Inflammatory macrophage treated with lipopolysaccharide for 4 hours (primary cell): ENCODE results near the gene CCNI.
A peak's percentile ranks its signal among the peaks of the same experiment; 100 is the strongest.
"Not testable (repeated sequence)": the region's sequence is repeated elsewhere in the genome, so short reads cannot be mapped to it uniquely, and the experiment has no call there.

Experiments
- DNase-seq: peaks from one replicate; pipeline ENCODE4 v3.0.0-alpha.2; 2020

The CCNI gene

GRCh38 chr4:77037736-77038135, 38.1 kb downstream of the CCNI start:
- DNase-seq: no peak

GRCh38 chr4:77037168-77037567, 38.6 kb downstream of the CCNI start:
- not testable (repeated sequence) for DNase-seq

DNA sequence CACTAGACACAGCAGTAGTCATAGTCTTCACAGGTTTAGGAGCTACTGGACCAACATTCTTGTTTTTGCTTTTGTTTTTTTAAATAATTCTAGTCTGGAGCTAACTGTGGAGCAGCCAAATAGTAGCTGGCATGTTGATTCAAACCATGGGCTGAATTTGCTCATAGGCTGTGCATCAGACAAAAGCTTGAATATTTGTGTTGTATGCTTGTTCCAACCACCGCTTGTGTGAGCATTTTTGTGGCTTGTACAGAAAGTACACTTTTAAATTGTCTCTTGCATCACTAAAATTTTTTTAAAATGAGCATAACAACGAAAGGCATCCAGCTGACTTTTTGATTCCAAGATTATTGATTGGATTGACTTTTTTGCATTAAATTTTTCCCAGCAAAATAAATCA, 39.6 kb downstream of the CCNI start:
- no peak for DNase-seq

DNA sequence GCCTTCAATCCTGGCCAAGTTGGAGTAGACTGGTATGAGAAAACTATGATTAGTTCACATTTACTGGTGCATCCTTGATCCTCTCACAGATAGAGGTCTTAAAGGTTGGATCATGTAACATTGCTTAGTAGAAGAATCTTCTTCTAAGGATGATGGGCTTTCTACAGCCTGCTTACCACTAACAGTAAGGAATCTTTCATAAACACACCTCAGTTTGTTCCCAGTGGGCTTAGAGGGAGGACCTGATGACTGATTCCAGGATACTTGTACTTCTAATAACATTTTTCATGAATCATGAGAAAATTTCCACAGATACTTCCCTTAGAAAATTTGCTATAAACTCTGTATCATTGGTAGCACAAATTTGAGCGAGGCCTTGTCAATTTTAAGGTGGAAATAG, 40.6 kb downstream of the CCNI start:
- no peak for DNase-seq

GRCh38 chr4:77031544-77031943, 44.2 kb downstream of the CCNI start:
- DNase-seq: no peak

DNA sequence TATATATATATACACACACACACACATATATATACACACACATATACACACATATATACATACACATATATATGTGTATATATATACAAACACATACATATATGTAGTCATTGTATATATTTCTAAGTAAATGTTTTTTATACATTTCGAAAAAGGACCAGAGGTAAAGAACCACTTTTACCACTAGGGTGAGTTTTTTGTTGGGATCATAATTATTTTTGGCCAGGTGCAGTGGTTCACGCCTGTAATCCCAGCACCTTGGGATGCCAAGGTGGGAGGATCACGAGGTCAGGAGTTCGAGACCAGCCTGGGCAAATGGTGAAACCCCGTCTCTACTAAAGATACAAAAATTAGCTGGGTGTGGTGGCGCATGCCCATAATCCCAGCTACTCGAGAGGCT, 46.0 kb downstream of the CCNI start:
- not testable (repeated sequence) for DNase-seq

DNA sequence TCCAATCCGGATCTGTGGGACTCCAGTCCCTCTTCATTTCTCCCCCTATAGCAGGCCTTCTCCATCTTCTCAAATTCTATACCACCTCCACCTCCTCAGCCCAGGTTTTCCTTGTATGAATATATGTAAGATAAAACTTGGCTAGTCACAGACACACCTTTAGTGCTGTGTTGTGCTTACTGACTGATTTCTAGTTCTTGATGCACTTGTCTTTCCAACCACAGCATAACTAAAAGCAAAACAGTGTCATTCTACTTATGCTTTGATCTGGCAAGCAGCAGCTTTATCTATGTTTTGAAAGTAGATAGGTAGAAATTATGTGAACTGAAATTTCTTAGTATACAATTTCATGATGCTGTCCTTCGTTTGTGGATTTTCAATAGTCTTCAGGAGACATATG, 47.5 kb downstream of the CCNI start:
- no peak for DNase-seq

- DNase-seq: no peak
These were observed 49.5 kb downstream of the CCNI start for GRCh38 chr4:77026322-77026704.

DNA sequence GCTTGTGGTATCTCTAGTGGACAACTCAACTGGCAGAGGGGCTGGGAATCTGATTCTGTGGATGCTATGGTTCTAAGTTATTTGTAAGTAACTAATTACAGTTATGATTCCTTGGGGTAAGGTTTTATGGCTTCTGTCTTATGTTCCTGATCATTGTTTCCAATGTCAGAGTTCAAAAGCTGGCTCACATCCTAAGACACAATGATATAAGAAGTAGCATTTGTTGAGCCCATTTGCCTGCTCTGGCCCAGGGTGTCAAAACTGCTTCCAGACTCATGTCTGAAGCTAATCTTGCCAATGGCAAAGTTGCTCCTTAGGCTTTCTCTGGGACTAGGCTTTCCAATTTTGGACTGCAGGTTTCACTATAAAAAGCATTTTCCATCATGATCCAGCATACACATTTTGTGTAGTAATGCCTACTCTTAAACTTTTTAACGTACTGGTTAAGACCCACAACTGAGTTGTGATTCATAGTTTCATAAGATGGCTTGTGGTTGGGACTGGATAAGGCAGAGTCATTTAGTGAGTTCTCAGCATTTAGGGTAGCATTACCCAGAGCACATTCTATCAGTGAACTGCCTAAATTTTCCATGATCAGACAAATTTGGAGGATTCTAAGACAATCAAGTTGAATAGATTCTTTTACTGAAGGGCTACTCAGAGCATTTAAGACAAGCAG, 50.0 kb downstream of the CCNI start:
- no peak for DNase-seq

GRCh38 chr4:77023920-77024319, 51.9 kb downstream of the CCNI start:
- no peak for DNase-seq

DNA sequence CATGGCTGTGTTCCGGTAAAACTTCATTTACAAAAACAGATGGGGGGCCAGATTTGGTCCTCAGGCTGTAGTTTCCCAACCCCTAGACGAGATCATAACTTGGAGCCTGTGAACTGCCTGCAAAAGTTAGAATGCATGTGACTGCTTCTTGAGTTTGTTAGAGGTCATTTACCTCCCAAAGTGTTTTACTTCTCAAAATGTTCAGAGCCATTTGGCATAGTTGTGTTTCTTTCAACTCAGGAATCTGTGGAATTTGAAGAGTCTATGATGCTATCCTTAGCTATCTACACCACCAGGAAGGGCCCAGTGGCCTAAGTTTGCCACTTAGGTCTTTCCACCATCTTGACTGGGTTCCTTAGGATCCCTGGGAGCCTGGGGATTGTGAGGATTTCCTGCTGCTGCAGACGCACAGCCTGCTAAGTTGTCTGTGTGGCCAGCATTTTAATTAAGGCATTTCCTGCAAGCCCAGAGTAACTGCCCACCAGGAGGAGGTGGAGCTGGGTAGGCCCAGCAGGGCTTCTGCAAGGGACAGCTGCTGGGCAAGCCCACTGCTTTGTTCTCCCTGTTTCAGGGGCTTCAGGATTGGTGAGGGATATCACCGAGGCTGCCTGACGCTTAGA, 53.1 kb downstream of the CCNI start:
- no peak for DNase-seq

- no peak for DNase-seq
These were observed 54.1 kb downstream of the CCNI start for GRCh38 chr4:77021614-77022089.

- no peak for DNase-seq
These were observed 55.8 kb downstream of the CCNI start for GRCh38 chr4:77020017-77020416.

- peak; percentile 44 for DNase-seq
These were observed 60.4 kb downstream of the CCNI start for GRCh38 chr4:77015390-77015789.

- peak; percentile 10 for DNase-seq
These were observed 61.5 kb downstream of the CCNI start for GRCh38 chr4:77014256-77014655.

DNA sequence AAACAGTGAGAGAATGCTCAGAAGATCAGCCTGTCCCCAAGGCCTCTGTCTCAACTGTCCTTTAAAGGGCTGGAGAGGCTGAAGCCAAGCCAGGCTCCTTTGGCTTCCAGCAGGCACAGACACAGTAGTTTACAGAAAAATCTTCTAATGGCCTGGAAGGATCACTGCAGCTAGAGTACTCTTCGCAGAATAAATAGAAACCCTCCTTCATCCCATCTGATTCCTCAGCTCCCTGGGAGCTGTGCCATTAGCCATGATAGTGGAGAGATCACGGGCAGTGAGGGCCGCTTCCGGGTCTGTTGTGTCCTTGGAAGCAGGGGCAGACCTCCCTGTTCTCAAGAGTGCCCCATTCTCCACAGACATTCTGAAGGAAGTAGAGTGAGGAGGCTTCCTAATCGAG, 63.1 kb downstream of the CCNI start:
- no peak for DNase-seq

DNA sequence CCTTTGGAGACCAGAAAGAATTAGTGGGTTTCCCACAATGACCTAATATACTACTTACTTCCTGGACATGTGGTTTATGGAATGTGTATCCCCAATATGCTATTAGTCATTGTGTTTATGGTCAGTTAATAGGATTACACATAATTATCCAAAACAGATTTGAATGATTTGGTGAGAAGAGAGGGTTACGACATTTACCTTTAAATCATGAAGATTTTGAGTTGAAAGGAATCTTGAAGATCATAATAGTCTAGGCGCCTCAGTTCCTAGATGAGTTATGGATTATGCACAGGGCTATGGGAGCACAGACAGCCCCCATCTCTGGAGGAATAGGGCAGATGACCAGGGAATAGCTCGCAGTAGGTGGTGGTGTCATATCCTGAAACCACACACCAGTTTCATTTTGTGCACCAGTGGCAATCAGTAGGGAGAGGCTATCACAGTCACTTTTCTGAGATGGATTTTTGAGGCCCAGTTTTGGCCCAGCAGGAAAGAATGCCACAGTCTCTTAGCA, 64.9 kb downstream of the CCNI start:
- peak; percentile 13 for DNase-seq

DNA sequence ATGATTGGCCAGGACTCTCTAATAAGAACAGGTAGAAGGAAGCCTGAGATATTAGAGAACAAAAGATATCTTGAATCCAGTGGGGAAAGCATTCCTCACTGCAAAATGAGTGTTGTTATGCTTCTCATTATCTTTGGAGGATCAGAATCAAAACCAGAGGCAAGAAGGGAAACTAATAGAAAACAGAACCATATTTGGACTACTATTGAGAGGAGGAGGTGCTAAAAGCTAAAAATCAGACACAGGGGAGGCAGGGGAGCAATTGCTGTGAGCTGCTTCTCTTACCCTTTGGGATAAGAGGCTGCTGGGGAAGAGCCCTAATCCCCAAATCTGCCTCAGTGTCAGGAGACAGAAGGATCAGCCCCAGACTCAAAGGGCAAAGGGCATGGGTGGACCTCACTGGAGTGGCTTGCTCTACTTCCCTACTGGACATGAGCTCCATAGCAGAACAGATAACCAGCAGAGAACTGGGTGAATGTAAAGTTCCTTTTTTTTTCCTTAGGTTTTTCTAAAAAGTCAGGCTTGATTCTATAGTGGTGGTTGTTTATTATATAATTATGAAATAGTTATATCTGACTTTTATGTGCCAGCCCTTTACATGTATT, 66.2 kb downstream of the CCNI start:
- peak; percentile 24 for DNase-seq

GRCh38 chr4:77007358-77008230, 68.2 kb downstream of the CCNI start:
- peak; percentile 90 for DNase-seq

- no peak for DNase-seq
These were observed 68.9 kb downstream of the CCNI start for GRCh38 chr4:77006753-77007353.

- DNase-seq: no peak
These were observed 72.4 kb downstream of the CCNI start for GRCh38 chr4:77003400-77003799.

DNA sequence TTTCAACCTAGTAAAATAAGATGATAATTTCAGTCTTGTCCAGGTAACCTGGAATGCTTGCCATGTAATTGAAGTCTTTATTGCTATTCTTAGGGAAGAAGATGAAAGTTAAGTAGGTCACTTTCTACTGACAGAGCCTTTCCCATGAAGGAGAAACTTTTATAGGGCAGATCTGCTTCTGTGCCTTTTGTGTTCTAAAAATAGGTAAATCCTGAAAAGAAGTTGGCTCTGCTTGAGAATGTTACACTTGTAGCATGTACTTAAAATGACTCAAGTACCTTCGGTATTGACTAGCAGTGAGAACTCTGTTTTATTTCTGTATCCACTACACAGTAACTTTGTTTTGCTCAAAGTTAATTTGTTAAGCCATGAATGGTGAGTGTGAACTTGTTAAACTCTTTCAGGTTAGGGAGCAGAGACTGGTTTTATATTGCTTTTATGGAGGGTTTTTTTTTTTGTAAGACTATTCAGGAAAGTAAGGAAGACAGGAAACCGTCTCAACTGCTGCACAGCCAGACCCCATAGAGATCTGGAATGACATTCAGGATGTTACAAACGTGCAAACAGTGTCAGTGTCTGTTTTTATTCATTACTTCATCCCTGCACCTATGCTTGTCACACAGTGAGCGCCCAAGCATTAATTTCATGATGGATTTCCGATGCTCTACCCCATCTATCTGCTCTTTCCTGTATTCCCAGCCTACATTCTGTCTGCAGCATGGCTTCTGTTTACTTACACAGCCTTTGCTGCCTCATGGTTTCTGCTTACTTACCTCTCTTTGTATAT, 73.3 kb downstream of the CCNI start:
- DNase-seq: no peak
